ENCODE results near the gene MPST.

Gene MPST

GRCh38 chr22:36991206-36991605 lies 28.3 kb upstream of the MPST start:
- no peak for TF ChIP-seq ZFX (IDR thresholded peaks at IDR 0.05)
- TF ChIP-seq, protein P1, sequence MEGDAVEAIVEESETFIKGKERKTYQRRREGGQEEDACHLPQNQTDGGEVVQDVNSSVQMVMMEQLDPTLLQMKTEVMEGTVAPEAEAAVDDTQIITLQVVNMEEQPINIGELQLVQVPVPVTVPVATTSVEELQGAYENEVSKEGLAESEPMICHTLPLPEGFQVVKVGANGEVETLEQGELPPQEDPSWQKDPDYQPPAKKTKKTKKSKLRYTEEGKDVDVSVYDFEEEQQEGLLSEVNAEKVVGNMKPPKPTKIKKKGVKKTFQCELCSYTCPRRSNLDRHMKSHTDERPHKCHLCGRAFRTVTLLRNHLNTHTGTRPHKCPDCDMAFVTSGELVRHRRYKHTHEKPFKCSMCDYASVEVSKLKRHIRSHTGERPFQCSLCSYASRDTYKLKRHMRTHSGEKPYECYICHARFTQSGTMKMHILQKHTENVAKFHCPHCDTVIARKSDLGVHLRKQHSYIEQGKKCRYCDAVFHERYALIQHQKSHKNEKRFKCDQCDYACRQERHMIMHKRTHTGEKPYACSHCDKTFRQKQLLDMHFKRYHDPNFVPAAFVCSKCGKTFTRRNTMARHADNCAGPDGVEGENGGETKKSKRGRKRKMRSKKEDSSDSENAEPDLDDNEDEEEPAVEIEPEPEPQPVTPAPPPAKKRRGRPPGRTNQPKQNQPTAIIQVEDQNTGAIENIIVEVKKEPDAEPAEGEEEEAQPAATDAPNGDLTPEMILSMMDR (conservative IDR thresholded peaks at IDR 0.05), result no peak

GRCh38 chr22:36997746-36998145 lies 21.8 kb upstream of the MPST start:
- H3K27ac ChIP-seq, result no peak overlapping the region
- no peak for TF ChIP-seq ZFX (IDR thresholded peaks at IDR 0.05)

More at GRCh38 chr22:36991206-36991605, 28.3 kb upstream of the MPST start:
- no peak overlapping the region for H3K27ac ChIP-seq

GRCh38 chr22:36998620-36999351 lies 20.8 kb upstream of the MPST start:
- H3K27ac ChIP-seq, result no peak overlapping the region
- TF ChIP-seq ZFX (IDR thresholded peaks at IDR 0.05), result no peak
- TF ChIP-seq, protein P1 (conservative IDR thresholded peaks at IDR 0.05), result no peak

- H3K27ac ChIP-seq, result no peak overlapping the region
Observed at GRCh38 chr22:36999463-36999862, 20.1 kb upstream of the MPST start.

DNA sequence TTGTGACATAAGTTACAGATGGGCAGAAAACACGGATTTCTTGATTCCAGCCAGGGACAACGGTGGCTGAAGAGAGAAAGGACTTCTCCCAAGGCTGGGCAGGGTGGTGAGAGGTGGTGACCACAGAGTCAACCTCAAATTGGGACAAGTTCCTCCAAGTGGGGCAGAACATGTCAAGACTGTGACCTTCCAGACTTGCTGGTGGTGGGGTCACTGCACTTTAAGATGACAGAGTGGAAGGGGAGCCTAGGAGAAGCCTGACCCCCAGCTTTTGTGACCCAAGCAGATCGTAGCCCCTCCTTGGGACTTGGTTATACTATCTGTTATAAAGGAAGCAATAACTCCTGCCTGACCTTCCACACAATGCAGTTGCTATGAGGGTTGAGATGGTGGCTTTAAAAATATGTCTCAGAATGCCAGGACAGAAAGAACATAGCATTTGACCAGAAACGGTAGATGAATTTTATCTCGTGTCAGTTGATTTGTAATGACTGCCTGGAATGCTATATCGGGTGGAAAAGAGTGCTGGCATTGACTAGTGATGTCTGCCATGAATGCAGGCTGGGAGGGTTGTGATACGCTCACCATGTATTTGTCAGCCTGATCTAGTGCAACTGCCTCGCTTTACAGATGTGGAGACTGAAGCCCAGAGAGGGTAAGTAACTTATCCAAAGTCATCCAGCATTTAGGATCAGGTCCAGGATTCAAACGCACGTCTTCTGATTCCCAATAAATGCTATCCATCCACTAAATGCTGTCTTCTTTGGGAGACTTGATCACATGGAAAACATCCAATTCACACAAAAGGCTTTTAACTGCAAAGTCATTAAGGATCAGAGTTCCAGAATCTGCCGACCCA lies 18.6 kb upstream of the MPST start:
- TF ChIP-seq, protein P1 (conservative IDR thresholded peaks at IDR 0.05), result no peak
- TF ChIP-seq ZFX (IDR thresholded peaks at IDR 0.05), result no peak
- no peak overlapping the region for H3K27ac ChIP-seq

More at GRCh38 chr22:36999463-36999862, 20.1 kb upstream of the MPST start:
- TF ChIP-seq, protein P1 (conservative IDR thresholded peaks at IDR 0.05), result no peak
- no peak for TF ChIP-seq ZFX (IDR thresholded peaks at IDR 0.05)

GRCh38 chr22:37001826-37002225 lies 17.7 kb upstream of the MPST start:
- H3K27ac ChIP-seq, result no peak overlapping the region
- TF ChIP-seq, protein P1 (conservative IDR thresholded peaks at IDR 0.05), result no peak
- TF ChIP-seq ZFX (IDR thresholded peaks at IDR 0.05), result no peak

DNA sequence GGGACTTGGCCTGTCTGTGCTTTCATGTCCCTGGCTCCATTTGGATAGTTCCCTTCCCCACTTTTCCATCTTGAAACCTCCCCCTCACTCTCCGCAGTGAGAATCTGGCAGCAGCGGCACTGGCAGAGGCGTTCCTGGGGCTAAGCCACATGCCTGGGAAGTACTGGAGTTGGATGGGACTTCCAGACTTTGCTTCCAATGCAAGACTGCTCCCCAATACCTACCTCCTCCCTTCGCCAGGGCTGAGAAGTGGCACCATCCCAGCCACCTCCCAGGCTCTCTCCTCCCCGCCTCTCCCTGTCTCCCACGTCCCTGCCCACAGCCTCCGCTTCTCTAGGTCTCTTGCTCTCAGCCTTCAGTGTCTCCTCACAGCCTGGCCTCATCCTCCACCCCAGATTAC lies 16.9 kb upstream of the MPST start:
- TF ChIP-seq, protein P1 (conservative IDR thresholded peaks at IDR 0.05), result no peak
- TF ChIP-seq ZFX (IDR thresholded peaks at IDR 0.05), result no peak
- H3K27ac ChIP-seq, result no peak overlapping the region
